Mucosa of descending colon (tissue), 3 donors: ENCODE results near the gene CANT1. TPM values are rescaled to one million over a fixed set of nuclear protein-coding genes. Genes with fewer than 3 reads are reported as not detected.

Experiments used
- ATAC-seq: fragments of 200-7000 bp; cut with Tn5 transposase; one replicate; pipeline ENCODE4 v1.9.1; 2020; ENCODE audit warnings: mild to moderate bottlenecking, moderate library complexity
- DNase-seq, 3 donors: peaks; one replicate each; pipeline ENCODE4 v3.0.0-alpha.2; 2020
- H3K36me3 ChIP-seq: fragments of 200-600 bp; one replicate; pipeline ENCODE4 v1.8.0; 2021; ENCODE audit warnings: low read depth, mild to moderate bottlenecking
- H3K4me1 ChIP-seq: fragments of 200-600 bp; one replicate; pipeline ENCODE4 v1.8.0; 2021; ENCODE audit warnings: low read depth, mild to moderate bottlenecking
- H3K4me3 ChIP-seq: fragments of 200-600 bp; one replicate; pipeline ENCODE4 v1.8.0; 2021; ENCODE audit warnings: mild to moderate bottlenecking
- H3K9me3 ChIP-seq: fragments of 200-600 bp; one replicate; pipeline ENCODE4 v1.8.0; 2021; ENCODE audit warnings: mild to moderate bottlenecking
- CTCF ChIP-seq: fragments of 200-600 bp; IDR thresholded peaks from one replicate; pipeline ENCODE4 v1.8.0; 2022; ENCODE audit warnings: antibody characterized with exemption, mild to moderate bottlenecking
- intact Hi-C, 2 donors: fragments of 100-400 bp; cut with DNase I in 1 of 2; cut with micrococcal nuclease in 1 of 2; formaldehyde crosslinking; loops; one replicate each; pipeline versions ENCODE4 v1.11.0 to v1.11.1; 2022; cut with DNase I, micrococcal nuclease
- total RNA-seq, 3 donors: library from RNA; stranded (reverse); fragmentation: NEBNext Ultra II Directional in 2 of 3; extraction: Animal tissue kit (Norgen Biotek cat#: 25700) in 2 of 3; gene quantifications; one replicate each; pipeline versions ENCODE4 v1.2.1 to v1.2.4, GENCODE V29; 2021 to 2023
- donor health status: DM: no; HTN: no; CAD: no; lungs with moderate emphysema.
- donor health status: DM: no; HTN: no; CAD: no.
- donor health status: DM: no; HTN: yes; CAD: no.

CANT1 gene
- total RNA-seq, 3 donors from 2014 or later = 159 to 376 (median 242) TPM

- no peaks in the 10 kb centered on the region for H3K9me3 ChIP-seq
- no peaks in the 10 kb centered on the region for H3K36me3 ChIP-seq
- no peak for TF ChIP-seq CTCF
- H3K4me3 ChIP-seq = no peak overlapping the region
- ATAC-seq (no peak), DNase-seq (peak in 1 of 3 donors; percentile 51)
- intact Hi-C loops = no loop called here
- peaks cover 72% of the 10 kb centered on the region for H3K4me1 ChIP-seq
Measured at GRCh38 chr17:79003661-79004411, 5.7 kb downstream of the CANT1 start.

GRCh38 chr17:79002796-79003593 is 6.6 kb downstream of the CANT1 start:
- intact Hi-C loops = no loop called here
- Histone ChIP-seq H3K36me3 (no peaks in the 10 kb centered on the region), H3K4me3 (no peak overlapping the region), H3K4me1 (peaks cover 70% of the 10 kb centered on the region), H3K9me3 (no peaks in the 10 kb centered on the region)
- DNase-seq (peak in 1 of 3 donors; percentile 51), ATAC-seq (no peak)
- TF ChIP-seq CTCF = no peak

DNA sequence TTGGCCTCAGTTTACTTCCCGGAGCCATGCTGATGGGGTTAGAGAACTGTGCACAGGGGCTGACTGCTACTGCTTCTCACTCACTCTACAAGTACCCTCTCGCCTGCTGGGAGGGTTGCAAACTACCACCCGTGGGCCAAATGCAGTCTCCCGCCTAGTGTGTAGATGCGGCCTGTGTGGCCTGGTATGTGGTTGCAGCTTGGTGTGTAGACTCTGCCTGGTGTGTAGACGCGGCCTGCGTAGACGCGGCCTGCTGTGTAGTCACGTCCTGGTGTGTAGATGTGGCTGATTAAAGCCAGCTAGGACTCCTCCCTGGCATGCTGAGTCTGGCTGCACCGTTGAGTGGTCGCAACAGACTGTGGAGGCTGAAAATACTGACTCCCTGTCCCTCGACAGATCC is 7.3 kb downstream of the CANT1 start:
- H3K36me3 ChIP-seq = no peaks in the 10 kb centered on the region
- DNase-seq = no peak
- no peaks in the 10 kb centered on the region for H3K9me3 ChIP-seq
- ATAC-seq = no peak
- no peak overlapping the region for H3K4me3 ChIP-seq
- TF ChIP-seq CTCF = no peak
- intact Hi-C loops = no loop called here
- peaks cover 71% of the 10 kb centered on the region for H3K4me1 ChIP-seq

DNA sequence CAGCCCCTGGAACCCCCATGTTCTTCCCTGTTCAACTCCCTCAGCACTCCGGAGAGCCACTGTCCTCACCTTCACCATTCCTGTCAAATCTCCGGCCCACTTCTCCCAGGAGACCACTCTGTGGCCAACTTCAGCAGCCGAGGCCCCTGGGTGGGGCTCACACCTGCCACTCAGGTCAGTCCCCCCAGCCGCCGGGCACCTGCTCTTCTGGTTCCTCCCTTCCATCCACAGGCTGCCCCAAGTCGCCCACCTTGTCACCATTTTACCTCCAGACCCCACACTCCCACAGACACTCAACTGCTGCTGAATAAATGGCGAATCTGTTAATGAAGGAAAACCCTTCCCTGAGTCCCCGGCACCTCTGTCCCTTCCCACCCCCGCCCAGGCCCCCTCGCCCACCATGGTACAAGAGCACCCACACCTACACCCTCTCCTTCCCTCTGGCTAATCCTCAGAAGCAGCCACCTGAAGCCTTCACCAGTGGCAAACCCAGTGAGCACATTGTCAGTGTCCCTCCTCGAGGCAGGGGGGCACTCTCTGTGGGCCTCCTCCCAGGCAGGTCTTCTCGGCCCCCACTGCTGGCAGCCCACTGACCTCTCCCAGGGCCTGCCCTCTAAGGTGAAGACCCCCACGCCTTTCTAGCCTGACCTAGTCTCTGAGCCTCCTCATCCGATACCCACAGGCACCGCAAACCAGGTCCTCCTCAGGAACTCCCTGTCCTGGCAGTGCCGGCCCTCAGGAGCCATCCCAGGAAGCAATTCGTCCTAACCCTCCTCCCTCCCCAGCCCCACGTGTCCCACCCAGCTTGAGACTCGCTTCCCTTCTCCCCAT is 8.2 kb downstream of the CANT1 start:
- intact Hi-C loops = no loop called here
- ATAC-seq = no peak
- DNase-seq = peak in 2 of 3 donors; percentile 54
- Histone ChIP-seq H3K9me3 (no peaks in the 10 kb centered on the region), H3K4me3 (no peak overlapping the region), H3K36me3 (no peaks in the 10 kb centered on the region), H3K4me1 (peaks cover 71% of the 10 kb centered on the region)
- no peak for TF ChIP-seq CTCF

DNA sequence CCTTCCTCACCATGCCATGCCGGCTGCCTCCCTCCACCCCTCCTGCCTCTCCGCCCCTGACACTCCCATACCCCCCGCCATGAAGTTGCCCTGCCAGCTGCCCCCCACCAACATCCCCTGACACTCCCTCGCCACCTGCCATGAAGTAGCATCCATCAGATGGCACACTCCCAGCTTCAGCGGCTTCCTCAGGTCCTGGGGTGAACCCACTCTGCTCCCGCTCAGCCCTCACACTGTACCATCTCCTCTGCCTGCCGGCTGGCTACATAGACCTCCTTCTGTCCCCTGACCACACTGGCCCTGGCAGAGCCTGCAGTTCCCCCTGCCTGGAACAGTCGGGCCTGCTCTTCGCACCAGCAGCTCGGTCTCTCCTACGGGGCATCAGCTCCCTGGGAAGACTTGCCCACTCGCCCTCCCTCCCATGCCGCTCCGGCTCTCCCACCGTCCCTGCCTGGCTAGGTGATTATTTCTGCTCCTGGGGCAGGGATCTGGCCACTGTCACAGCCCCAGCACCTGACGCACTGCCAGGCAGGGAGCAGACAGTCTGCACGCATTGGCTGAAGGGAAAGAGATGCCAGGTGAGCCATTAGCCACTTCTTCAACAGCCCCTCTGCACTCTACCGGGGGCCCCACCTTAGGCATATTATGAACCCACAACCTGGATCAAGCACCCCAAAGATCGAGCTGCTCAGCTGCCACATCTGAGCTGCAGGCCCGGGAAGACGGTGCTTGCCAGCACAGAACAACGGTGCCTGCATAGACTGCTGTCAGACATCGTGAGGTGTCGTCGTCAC is 9.0 kb downstream of the CANT1 start:
- intact Hi-C loops = no loop called here
- Histone ChIP-seq H3K4me3 (no peak overlapping the region), H3K36me3 (no peaks in the 10 kb centered on the region), H3K4me1 (peaks cover 69% of the 10 kb centered on the region), H3K9me3 (no peaks in the 10 kb centered on the region)
- TF ChIP-seq CTCF = no peak
- DNase-seq (peak; percentile 12 to 52 (median 37)), ATAC-seq (no peak)
